ENCODE results near the gene ARPIN. TPM values are rescaled to one million over a fixed set of nuclear protein-coding genes. Genes with fewer than 3 reads are reported as not detected.
A peak's percentile ranks its signal among the peaks of the same experiment; 100 is the strongest.

The ARPIN gene
- total and polyA plus RNA-seq, 9 of the 15 experiments (the other 6 are each of a cell fraction or from before 2014, with no cell fraction given): not detected

DNA sequence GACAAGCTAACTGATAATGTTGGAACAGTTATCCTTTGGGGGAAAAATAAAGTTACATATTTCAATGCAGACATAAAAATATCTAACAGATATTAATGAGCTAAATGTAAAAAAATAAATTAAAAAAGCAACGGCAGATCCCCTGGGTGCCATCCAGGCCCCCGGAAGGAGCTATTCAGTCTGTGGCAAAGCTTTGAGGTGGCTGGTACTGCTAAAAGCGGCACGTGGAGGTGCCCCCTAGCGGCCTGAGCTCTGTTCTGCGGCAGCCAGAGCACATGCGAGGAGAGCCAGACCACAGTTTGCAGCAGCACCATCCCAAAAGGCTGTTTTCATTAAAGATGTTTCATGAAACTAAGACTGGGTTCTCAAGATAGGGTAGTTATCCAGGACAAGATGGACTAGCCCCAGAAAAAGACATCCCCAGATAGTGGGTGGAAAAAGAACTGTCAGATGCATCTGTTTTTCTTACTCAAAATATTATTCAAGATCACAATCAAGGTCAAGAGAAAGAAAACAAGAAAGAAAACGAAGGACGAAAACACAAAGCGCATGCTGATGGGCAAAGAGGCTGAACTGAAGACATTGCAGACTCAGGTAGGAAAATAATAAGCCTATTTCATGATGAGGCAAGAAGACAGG lies 37.7 kb downstream of the ARPIN start (continued):
- TF ChIP-seq, protein P1, sequence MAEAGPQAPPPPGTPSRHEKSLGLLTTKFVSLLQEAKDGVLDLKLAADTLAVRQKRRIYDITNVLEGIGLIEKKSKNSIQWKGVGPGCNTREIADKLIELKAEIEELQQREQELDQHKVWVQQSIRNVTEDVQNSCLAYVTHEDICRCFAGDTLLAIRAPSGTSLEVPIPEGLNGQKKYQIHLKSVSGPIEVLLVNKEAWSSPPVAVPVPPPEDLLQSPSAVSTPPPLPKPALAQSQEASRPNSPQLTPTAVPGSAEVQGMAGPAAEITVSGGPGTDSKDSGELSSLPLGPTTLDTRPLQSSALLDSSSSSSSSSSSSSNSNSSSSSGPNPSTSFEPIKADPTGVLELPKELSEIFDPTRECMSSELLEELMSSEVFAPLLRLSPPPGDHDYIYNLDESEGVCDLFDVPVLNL (CRISPR knock-in tag; IDR thresholded peaks at IDR 0.05; ENCODE audit: low read depth): no peak
- no peak for TF ChIP-seq ZNF133 (CRISPR knock-in tag; IDR thresholded peaks at IDR 0.05)
- peak; percentile 63; the same call in 1 of the 2 replicates for TF ChIP-seq ETV5 (CRISPR knock-in tag; IDR thresholded peaks at IDR 0.05; ENCODE audit: low read depth)
- TF ChIP-seq CEBPB (tag; IDR thresholded peaks at IDR 0.05): no peak
- no peak for TF ChIP-seq CHD4 (IDR thresholded peaks at IDR 0.05; ENCODE audit: insufficient read depth, insufficient replicate concordance, low read depth, low read length, poor library complexity, severe bottlenecking)
- no peak for TF ChIP-seq EHMT2 (IDR thresholded peaks at IDR 0.05)
- no peak for TF ChIP-seq RBM22 (IDR thresholded peaks at IDR 0.05; ENCODE audit: low read depth, low read length, poor library complexity, severe bottlenecking)
- no peak for TF ChIP-seq SREBF2 (CRISPR knock-in tag; IDR thresholded peaks at IDR 0.05)
- TF ChIP-seq, protein P2, sequence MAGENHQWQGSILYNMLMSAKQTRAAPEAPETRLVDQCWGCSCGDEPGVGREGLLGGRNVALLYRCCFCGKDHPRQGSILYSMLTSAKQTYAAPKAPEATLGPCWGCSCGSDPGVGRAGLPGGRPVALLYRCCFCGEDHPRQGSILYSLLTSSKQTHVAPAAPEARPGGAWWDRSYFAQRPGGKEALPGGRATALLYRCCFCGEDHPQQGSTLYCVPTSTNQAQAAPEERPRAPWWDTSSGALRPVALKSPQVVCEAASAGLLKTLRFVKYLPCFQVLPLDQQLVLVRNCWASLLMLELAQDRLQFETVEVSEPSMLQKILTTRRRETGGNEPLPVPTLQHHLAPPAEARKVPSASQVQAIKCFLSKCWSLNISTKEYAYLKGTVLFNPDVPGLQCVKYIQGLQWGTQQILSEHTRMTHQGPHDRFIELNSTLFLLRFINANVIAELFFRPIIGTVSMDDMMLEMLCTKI (IDR thresholded peaks at IDR 0.05; ENCODE audit: partially characterized antibody): no peak
- no peak for TF ChIP-seq PTTG1 (tag; IDR thresholded peaks at IDR 0.05; ENCODE audit: low read depth)
- no peak for TF ChIP-seq POLR3A (IDR thresholded peaks at IDR 0.05; ENCODE audit: borderline replicate concordance, extremely low read depth, insufficient read depth, insufficient read length)
- TF ChIP-seq, protein P3, sequence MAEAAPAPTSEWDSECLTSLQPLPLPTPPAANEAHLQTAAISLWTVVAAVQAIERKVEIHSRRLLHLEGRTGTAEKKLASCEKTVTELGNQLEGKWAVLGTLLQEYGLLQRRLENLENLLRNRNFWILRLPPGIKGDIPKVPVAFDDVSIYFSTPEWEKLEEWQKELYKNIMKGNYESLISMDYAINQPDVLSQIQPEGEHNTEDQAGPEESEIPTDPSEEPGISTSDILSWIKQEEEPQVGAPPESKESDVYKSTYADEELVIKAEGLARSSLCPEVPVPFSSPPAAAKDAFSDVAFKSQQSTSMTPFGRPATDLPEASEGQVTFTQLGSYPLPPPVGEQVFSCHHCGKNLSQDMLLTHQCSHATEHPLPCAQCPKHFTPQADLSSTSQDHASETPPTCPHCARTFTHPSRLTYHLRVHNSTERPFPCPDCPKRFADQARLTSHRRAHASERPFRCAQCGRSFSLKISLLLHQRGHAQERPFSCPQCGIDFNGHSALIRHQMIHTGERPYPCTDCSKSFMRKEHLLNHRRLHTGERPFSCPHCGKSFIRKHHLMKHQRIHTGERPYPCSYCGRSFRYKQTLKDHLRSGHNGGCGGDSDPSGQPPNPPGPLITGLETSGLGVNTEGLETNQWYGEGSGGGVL (CRISPR knock-in tag; IDR thresholded peaks at IDR 0.05): no peak
- TF ChIP-seq, protein P4, sequence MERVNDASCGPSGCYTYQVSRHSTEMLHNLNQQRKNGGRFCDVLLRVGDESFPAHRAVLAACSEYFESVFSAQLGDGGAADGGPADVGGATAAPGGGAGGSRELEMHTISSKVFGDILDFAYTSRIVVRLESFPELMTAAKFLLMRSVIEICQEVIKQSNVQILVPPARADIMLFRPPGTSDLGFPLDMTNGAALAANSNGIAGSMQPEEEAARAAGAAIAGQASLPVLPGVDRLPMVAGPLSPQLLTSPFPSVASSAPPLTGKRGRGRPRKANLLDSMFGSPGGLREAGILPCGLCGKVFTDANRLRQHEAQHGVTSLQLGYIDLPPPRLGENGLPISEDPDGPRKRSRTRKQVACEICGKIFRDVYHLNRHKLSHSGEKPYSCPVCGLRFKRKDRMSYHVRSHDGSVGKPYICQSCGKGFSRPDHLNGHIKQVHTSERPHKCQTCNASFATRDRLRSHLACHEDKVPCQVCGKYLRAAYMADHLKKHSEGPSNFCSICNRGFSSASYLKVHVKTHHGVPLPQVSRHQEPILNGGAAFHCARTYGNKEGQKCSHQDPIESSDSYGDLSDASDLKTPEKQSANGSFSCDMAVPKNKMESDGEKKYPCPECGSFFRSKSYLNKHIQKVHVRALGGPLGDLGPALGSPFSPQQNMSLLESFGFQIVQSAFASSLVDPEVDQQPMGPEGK (CRISPR knock-in tag; IDR thresholded peaks at IDR 0.05; ENCODE audit: borderline replicate concordance): no peak
- 0 out of 2 replicates have a peak, but pooled peaks have one; percentile 20 for TF ChIP-seq RB1 (IDR thresholded peaks at IDR 0.05; ENCODE audit: low read depth)
- TF ChIP-seq ELF2 (CRISPR knock-in tag; IDR thresholded peaks at IDR 0.05): no peak
- no peak for TF ChIP-seq ATF7 (IDR thresholded peaks at IDR 0.05)
- no peak for TF ChIP-seq ZKSCAN1 (IDR thresholded peaks at IDR 0.05; ENCODE audit: low read depth, low read length)
- peak in 1 of 2 experiments; percentile 77; a peak in 2 of 4 replicates for TF ChIP-seq MAZ (CRISPR knock-in tag; conservative IDR thresholded peaks at IDR 0.05 in 1 of 2, IDR thresholded peaks at IDR 0.05 in 1 of 2)
- TF ChIP-seq ZBTB7A (IDR thresholded peaks at IDR 0.05; ENCODE audit: borderline replicate concordance, control insufficient read depth, low read depth, low read length): no peak
- no peak for TF ChIP-seq XRCC4 (IDR thresholded peaks at IDR 0.05; ENCODE audit: extremely low read depth, insufficient read depth, insufficient read length)
- TF ChIP-seq HMG20A (CRISPR knock-in tag; conservative IDR thresholded peaks at IDR 0.05): no peak
